ENCODE data around the gene CDH13.

Gene CDH13

GRCh38 chr16:82891918-82892317 lies 265.1 kb downstream of the CDH13 start:
- ATAC-seq (ENCODE audit: insufficient read depth, low read depth) (no peak), DNase-seq (no peak)
- TF ChIP-seq CTCF (IDR thresholded peaks at IDR 0.05; ENCODE audit: borderline replicate concordance, extremely low read depth, low read length, poor library complexity, severe bottlenecking) = no peak
- TF ChIP-seq EZH2 (IDR thresholded peaks at IDR 0.05; ENCODE audit: borderline replicate concordance, low read depth, low read length, severe bottlenecking) = no peak
- Histone ChIP-seq H3K4me1 (ENCODE audit: insufficient read depth, low read length) (no peaks in the 10 kb centered on the region), H4K20me1 (ENCODE audit: insufficient read depth, low read length) (no peaks in the 10 kb centered on the region), H3K9me3 (ENCODE audit: insufficient read depth, low read length, severe bottlenecking) (no peaks in the 10 kb centered on the region), H3K9ac (ENCODE audit: low read depth, low read length) (no peak overlapping the region), H3K27ac (ENCODE audit: low read length) (no peak overlapping the region), H3K4me3 (ENCODE audit: low read depth in 1 of 2, low read length in 2 of 2) (no peak overlapping the region), H3K36me3 (ENCODE audit: insufficient read depth, low read length) (no peaks in the 10 kb centered on the region), H2AFZ (ENCODE audit: low read depth, low read length) (no peak overlapping the region), H3K79me2 (ENCODE audit: insufficient read depth, low read length) (no peaks in the 10 kb centered on the region), H3K27me3 (ENCODE audit: insufficient read depth, low read length, poor library complexity) (no peaks in the 10 kb centered on the region), H3K4me2 (ENCODE audit: insufficient read depth, low read length) (no peak overlapping the region)

GRCh38 chr16:82892324-82892723 lies 265.6 kb downstream of the CDH13 start:
- Histone ChIP-seq H2AFZ (ENCODE audit: low read depth, low read length) (no peak overlapping the region), H3K4me2 (ENCODE audit: insufficient read depth, low read length) (no peak overlapping the region), H3K36me3 (ENCODE audit: insufficient read depth, low read length) (no peaks in the 10 kb centered on the region), H3K27ac (ENCODE audit: low read length) (no peak overlapping the region), H3K4me1 (ENCODE audit: insufficient read depth, low read length) (no peaks in the 10 kb centered on the region), H3K4me3 (ENCODE audit: low read depth in 1 of 2, low read length in 2 of 2) (no peak overlapping the region), H3K9ac (ENCODE audit: low read depth, low read length) (no peak overlapping the region), H3K79me2 (ENCODE audit: insufficient read depth, low read length) (no peaks in the 10 kb centered on the region), H3K27me3 (ENCODE audit: insufficient read depth, low read length, poor library complexity) (no peaks in the 10 kb centered on the region), H4K20me1 (ENCODE audit: insufficient read depth, low read length) (no peaks in the 10 kb centered on the region), H3K9me3 (ENCODE audit: insufficient read depth, low read length, severe bottlenecking) (no peaks in the 10 kb centered on the region)
- TF ChIP-seq CTCF (IDR thresholded peaks at IDR 0.05; ENCODE audit: borderline replicate concordance, extremely low read depth, low read length, poor library complexity, severe bottlenecking) = no peak
- no peak for TF ChIP-seq EZH2 (IDR thresholded peaks at IDR 0.05; ENCODE audit: borderline replicate concordance, low read depth, low read length, severe bottlenecking)
- ATAC-seq (ENCODE audit: insufficient read depth, low read depth) (no peak), DNase-seq (no peak)

- no peaks in the 10 kb centered on the region for H3K27me3 ChIP-seq (ENCODE audit: insufficient read depth, low read length, poor library complexity)
- H2AFZ ChIP-seq (ENCODE audit: low read depth, low read length) = no peak overlapping the region
- H3K4me2 ChIP-seq (ENCODE audit: insufficient read depth, low read length) = no peak overlapping the region
- ATAC-seq (ENCODE audit: insufficient read depth, low read depth) (no peak), DNase-seq (no peak)
- no peak overlapping the region for H3K9ac ChIP-seq (ENCODE audit: low read depth, low read length)
- no peaks in the 10 kb centered on the region for H3K9me3 ChIP-seq (ENCODE audit: insufficient read depth, low read length, severe bottlenecking)
- TF ChIP-seq EZH2 (IDR thresholded peaks at IDR 0.05; ENCODE audit: borderline replicate concordance, low read depth, low read length, severe bottlenecking) (no peak), CTCF (IDR thresholded peaks at IDR 0.05; ENCODE audit: borderline replicate concordance, extremely low read depth, low read length, poor library complexity, severe bottlenecking) (no peak)
- H3K27ac ChIP-seq (ENCODE audit: low read length) = no peak overlapping the region
- no peaks in the 10 kb centered on the region for H3K79me2 ChIP-seq (ENCODE audit: insufficient read depth, low read length)
- H4K20me1 ChIP-seq (ENCODE audit: insufficient read depth, low read length) = no peaks in the 10 kb centered on the region
- H3K36me3 ChIP-seq (ENCODE audit: insufficient read depth, low read length) = no peaks in the 10 kb centered on the region
- no peaks in the 10 kb centered on the region for H3K4me1 ChIP-seq (ENCODE audit: insufficient read depth, low read length)
- no peak overlapping the region for H3K4me3 ChIP-seq (ENCODE audit: low read depth in 1 of 2, low read length in 2 of 2)
Measured at GRCh38 chr16:82895843-82896242, 269.1 kb downstream of the CDH13 start.

- no peak for TF ChIP-seq CTCF (IDR thresholded peaks at IDR 0.05; ENCODE audit: borderline replicate concordance, extremely low read depth, low read length, poor library complexity, severe bottlenecking)
- TF ChIP-seq EZH2 (IDR thresholded peaks at IDR 0.05; ENCODE audit: borderline replicate concordance, low read depth, low read length, severe bottlenecking) = no peak
- Histone ChIP-seq H2AFZ (ENCODE audit: low read depth, low read length) (no peak overlapping the region), H4K20me1 (ENCODE audit: insufficient read depth, low read length) (no peaks in the 10 kb centered on the region), H3K36me3 (ENCODE audit: insufficient read depth, low read length) (no peaks in the 10 kb centered on the region), H3K4me3 (ENCODE audit: low read depth in 1 of 2, low read length in 2 of 2) (no peak overlapping the region), H3K79me2 (ENCODE audit: insufficient read depth, low read length) (no peaks in the 10 kb centered on the region), H3K27me3 (ENCODE audit: insufficient read depth, low read length, poor library complexity) (peaks cover 2% of the 10 kb centered on the region), H3K9ac (ENCODE audit: low read depth, low read length) (no peak overlapping the region), H3K4me2 (ENCODE audit: insufficient read depth, low read length) (no peak overlapping the region), H3K9me3 (ENCODE audit: insufficient read depth, low read length, severe bottlenecking) (no peaks in the 10 kb centered on the region), H3K4me1 (ENCODE audit: insufficient read depth, low read length) (no peaks in the 10 kb centered on the region), H3K27ac (ENCODE audit: low read length) (no peak overlapping the region)
- no peak for ATAC-seq (ENCODE audit: insufficient read depth, low read depth)
- DNase-seq = no peak
Measured at GRCh38 chr16:82899006-82899405, 272.2 kb downstream of the CDH13 start.
